Adrenal gland (tissue), 12 donors: ENCODE data around the gene CAMKMT. TPM values are rescaled to one million over a fixed set of nuclear protein-coding genes. Genes with fewer than 3 reads are reported as not detected.

ENCODE experiments used
- DNase-seq, 7 donors: peaks; one replicate each; pipeline ENCODE4 v3.0.0-alpha.2; 2019 to 2020
- H3K27ac ChIP-seq, 5 donors: fragments of 200-600 bp; sonication (generic) in 4 of 5; 1 replicate in 3 of 5; 2 replicates in 2 of 5; pipeline versions ENCODE4 v1.5.1 to v1.8.0; 2016 to 2020; ENCODE audit warnings: mild to moderate bottlenecking in 1 of 5
- H3K27me3 ChIP-seq: fragments of 200-600 bp; 2 replicates; pipeline ENCODE4 v1.8.0; 2021
- H3K36me3 ChIP-seq, 2 donors: fragments of 200-600 bp; replicated peaks in 1 of 2; 1 replicate in 1 of 2; 2 replicates in 1 of 2; pipeline versions ENCODE4 v1.5.1 to v1.8.0; 2018 to 2022
- H3K4me1 ChIP-seq, 2 donors: fragments of 200-600 bp; replicated peaks in 1 of 2; 1 replicate in 1 of 2; 2 replicates in 1 of 2; pipeline versions ENCODE4 v1.5.1 to v1.8.0; 2018 to 2021
- H3K4me3 ChIP-seq, 4 donors: fragments of 200-600 bp; sonication (generic) in 3 of 4; one replicate each; pipeline ENCODE4 v1.5.1; 2016 to 2018
- H3K9me3 ChIP-seq, 3 donors: fragments of 200-600 bp; sonication (generic) in 1 of 3; replicated peaks in 1 of 3; 1 replicate in 2 of 3; 2 replicates in 1 of 3; pipeline versions ENCODE4 v1.5.1 to v1.8.0; 2016 to 2021
- POLR2A ChIP-seq, 2 donors: fragments of 450-650 bp; IDR thresholded peaks; one replicate each; pipeline ENCODE4 v1.6.1; 2017; ENCODE audit warnings: antibody characterized with exemption in 2 of 2, mild to moderate bottlenecking in 2 of 2, moderate library complexity in 1 of 2
- WGBS, 4 donors: extraction: QIAGEN DNeasy Blood & Tissue Kit in 2 of 4; methylation state at CpG; one replicate each; pipeline versions ENCODE4 v1.1.5 to v1.1.7; 2013 to 2017; 5-methylcytosine and 5-hydroxymethylcytosine counted together
- intact Hi-C, 2 donors: fragments of 100-400 bp; cut with DNase I; formaldehyde crosslinking; loops; one replicate each; pipeline versions ENCODE4 v1.14.1 to v1.15.0; 2022 to 2023
- polyA plus RNA-seq, 3 donors: library from polyadenylated mRNA; stranded (reverse); fragments of 200-250 nt in 2 of 3; fragments of 350-450 nt in 1 of 3; fragmentation: Illumina TruSeq in 1 of 3; extraction: RNeasy Lipid Tissue Mini Kit (QIAGEN cat#74804) in 1 of 3; gene quantifications; one replicate each; pipeline ENCODE4 v1.2.3, GENCODE V29; 2013 to 2014
- total RNA-seq, 9 donors: library from RNA; depleted of rRNA in 4 of 9; stranded (reverse); fragments of >200 nt in 4 of 9; fragments of 120-200 nt in 1 of 9; fragmentation: NEBNext Ultra II Directional in 1 of 9; extraction: Animal tissue kit (Norgen Biotek cat#: 25700) in 1 of 9; gene quantifications; one replicate each; pipeline versions ENCODE4 v1.1.0 to v1.2.4, GENCODE V29; 2013 to 2023
- TF ChIP-seq, protein P1 (sequence below), 6 experiments: fragments of 450-650 bp in 4 of 6; fragments of 200-600 bp in 2 of 6; sonication (generic) in 1 of 6; IDR thresholded peaks; 1 replicate in 5 of 6; 2 replicates in 1 of 6; pipeline versions ENCODE4 v1.5.1 to v1.8.0; 2016 to 2021; ENCODE audit warnings: antibody characterized with exemption in 6 of 6, mild to moderate bottlenecking in 2 of 6, moderate library complexity in 1 of 6
- donor health status: healthy with polysubstance abuse.
- donor health status: Bipolar disorder and iron deficiency.
- donor health status: DM: yes; HTN: yes; CAD: no.
- donor health status: DM: no; HTN: no; CAD: no.
- donor health status: DM: no; HTN: no; CAD: no.
- donor health status: DM: yes; HTN: yes; CAD: no.

CAMKMT gene
- total and polyA plus RNA-seq, 12 donors = 2.6 to 14.0 (median 8.6) TPM

DNA sequence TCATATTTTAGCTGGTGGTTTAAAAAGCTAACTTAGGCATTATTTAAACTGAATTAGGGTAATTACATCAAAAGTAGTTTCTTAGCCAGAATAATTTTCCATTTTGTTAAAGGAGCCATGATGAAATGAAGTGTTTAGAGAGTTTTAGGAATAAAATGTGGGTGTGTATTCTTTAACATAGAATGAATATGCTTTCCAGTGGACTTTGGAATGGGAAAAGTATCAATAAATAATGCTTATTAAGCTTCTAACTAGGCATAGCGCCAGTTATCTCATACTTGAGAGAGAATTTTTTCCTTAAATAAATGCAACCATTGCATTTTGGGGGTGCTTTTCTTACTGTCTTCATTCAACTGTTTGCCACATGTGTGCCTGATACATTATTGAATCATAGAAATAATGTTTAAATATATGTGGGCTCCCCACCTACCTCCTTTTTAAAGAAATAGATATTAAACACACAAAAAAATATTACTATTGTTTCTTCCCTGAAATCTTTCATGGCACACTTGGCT lies 90.4 kb downstream of the CAMKMT start:
- H3K9me3 ChIP-seq = no peaks in the 10 kb centered on the region
- 97 to 100% (median 97%) methylated on average over 1 of the region's 1 CpG for WGBS, 4 donors
- TF ChIP-seq, protein P1, sequence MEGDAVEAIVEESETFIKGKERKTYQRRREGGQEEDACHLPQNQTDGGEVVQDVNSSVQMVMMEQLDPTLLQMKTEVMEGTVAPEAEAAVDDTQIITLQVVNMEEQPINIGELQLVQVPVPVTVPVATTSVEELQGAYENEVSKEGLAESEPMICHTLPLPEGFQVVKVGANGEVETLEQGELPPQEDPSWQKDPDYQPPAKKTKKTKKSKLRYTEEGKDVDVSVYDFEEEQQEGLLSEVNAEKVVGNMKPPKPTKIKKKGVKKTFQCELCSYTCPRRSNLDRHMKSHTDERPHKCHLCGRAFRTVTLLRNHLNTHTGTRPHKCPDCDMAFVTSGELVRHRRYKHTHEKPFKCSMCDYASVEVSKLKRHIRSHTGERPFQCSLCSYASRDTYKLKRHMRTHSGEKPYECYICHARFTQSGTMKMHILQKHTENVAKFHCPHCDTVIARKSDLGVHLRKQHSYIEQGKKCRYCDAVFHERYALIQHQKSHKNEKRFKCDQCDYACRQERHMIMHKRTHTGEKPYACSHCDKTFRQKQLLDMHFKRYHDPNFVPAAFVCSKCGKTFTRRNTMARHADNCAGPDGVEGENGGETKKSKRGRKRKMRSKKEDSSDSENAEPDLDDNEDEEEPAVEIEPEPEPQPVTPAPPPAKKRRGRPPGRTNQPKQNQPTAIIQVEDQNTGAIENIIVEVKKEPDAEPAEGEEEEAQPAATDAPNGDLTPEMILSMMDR (IDR thresholded peaks at IDR 0.05) = no peak
- no peak for TF ChIP-seq POLR2A (IDR thresholded peaks at IDR 0.05)
- H3K4me3 ChIP-seq = no peak overlapping the region
- H3K4me1 ChIP-seq = no peaks in the 10 kb centered on the region
- H3K36me3 ChIP-seq = no peaks in the 10 kb centered on the region
- no peaks in the 10 kb centered on the region for H3K27me3 ChIP-seq
- DNase-seq = no peak
- intact Hi-C loops = no loop called here
- no peak overlapping the region for H3K27ac ChIP-seq

DNA sequence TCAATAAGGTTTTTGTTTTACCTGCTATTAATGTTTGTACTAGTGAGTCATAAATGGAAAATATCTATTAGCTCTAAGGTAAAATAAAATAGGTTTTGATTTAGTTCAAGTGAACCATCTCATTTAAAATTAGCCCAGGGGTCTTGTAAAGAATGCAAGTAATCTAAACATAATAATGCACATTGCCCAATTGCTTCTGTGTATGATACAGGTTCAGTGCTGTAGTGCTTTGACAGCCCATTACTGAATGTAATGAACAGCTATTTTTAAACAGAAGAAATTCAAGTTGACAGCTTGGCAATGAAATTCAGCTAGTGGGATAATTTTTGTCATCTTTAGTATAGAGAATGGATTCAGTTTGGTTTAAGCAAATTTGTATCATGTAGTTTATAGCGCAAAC lies 91.5 kb downstream of the CAMKMT start:
- TF ChIP-seq POLR2A (IDR thresholded peaks at IDR 0.05) = no peak
- TF ChIP-seq, protein P1 (IDR thresholded peaks at IDR 0.05) = no peak
- Histone ChIP-seq H3K27me3 (no peaks in the 10 kb centered on the region), H3K4me1 (no peaks in the 10 kb centered on the region), H3K4me3 (no peak overlapping the region), H3K36me3 (no peaks in the 10 kb centered on the region), H3K27ac (no peak overlapping the region), H3K9me3 (no peaks in the 10 kb centered on the region)
- no peak for DNase-seq
- WGBS, 4 donors = 95 to 100% (median 97%) methylated on average over 1 of the region's 1 CpG
- intact Hi-C loops = no loop called here

DNA sequence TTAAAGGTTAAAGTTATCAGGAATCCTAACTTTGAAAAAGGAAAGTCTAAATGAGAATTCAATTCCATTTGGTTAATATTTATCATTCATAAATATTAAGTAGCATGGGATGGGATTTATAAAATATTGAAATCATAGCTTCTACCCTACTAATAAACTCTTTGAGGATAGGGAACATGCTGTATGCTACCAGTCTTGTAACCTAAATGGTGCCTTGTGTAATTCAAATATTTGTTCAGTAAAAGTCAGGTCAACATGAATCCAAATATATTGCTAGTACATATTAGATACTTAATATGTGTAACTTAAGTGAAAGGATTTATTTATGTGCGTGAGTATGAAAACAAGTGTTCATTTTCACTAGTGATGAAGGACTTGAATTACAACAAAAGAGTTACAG lies 94.1 kb downstream of the CAMKMT start:
- WGBS, 4 donors = 98 to 100% (median 99%) methylated on average over 1 of the region's 1 CpG
- intact Hi-C loops = no loop called here

DNA sequence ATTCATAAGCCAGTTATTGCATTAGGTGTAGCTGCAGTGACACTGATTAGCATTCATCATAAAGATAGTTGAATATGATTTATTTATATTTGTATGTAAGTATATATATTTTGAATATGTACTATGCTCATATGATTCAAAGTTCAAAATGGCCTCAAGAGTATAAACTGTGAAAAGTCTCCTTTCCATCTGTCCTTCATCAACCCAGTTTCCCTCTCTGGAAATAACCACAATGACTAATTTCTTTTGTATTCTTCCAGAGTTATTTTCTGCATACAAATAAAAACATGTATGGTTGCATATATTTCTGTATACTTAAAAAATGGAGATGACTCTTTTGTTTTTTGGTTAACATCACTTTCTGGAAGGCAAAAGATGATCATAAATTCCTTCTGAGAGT lies 95.2 kb downstream of the CAMKMT start:
- DNase-seq = no peak
- Histone ChIP-seq H3K36me3 (no peaks in the 10 kb centered on the region), H3K27me3 (no peaks in the 10 kb centered on the region), H3K4me1 (no peaks in the 10 kb centered on the region), H3K9me3 (no peaks in the 10 kb centered on the region), H3K4me3 (no peak overlapping the region), H3K27ac (no peak overlapping the region)
- intact Hi-C loops = no loop called here
- TF ChIP-seq, protein P1 (IDR thresholded peaks at IDR 0.05) = no peak
- TF ChIP-seq POLR2A (IDR thresholded peaks at IDR 0.05) = no peak

More for the DNA sequence above, 94.1 kb downstream of the CAMKMT start:
- Histone ChIP-seq H3K9me3 (no peaks in the 10 kb centered on the region), H3K27ac (no peak overlapping the region), H3K27me3 (no peaks in the 10 kb centered on the region), H3K36me3 (no peaks in the 10 kb centered on the region), H3K4me1 (no peaks in the 10 kb centered on the region), H3K4me3 (no peak overlapping the region)
- no peak for TF ChIP-seq POLR2A (IDR thresholded peaks at IDR 0.05)
- TF ChIP-seq, protein P1 (IDR thresholded peaks at IDR 0.05) = no peak
- DNase-seq = no peak
